ENCODE results near the gene LAMC1. TPM values are rescaled to one million over a fixed set of nuclear protein-coding genes. Genes with fewer than 3 reads are reported as not detected.

LAMC1 gene
- total RNA-seq, 1 experiment from 2014 or later = 113 TPM

- intact Hi-C loops (cut with micrococcal nuclease; ENCODE audit: unreplicated experiment) = no loop called here
- no peak overlapping the region for H3K27ac ChIP-seq (ENCODE audit: low read length)
- no peak for DNase-seq (ENCODE audit: low read depth, low spot score)
- H3K4me1 ChIP-seq (ENCODE audit: control insufficient read depth, insufficient read depth, low read length) = peaks cover 21% of the 10 kb centered on the region
- no peaks in the 10 kb centered on the region for H3K9me3 ChIP-seq (ENCODE audit: control insufficient read depth, insufficient read depth, low read depth, low read length)
- no peaks in the 10 kb centered on the region for H3K27me3 ChIP-seq (ENCODE audit: control insufficient read depth, insufficient read depth, low read length)
- TF ChIP-seq POLR2AphosphoS5 (IDR thresholded peaks at IDR 0.05; ENCODE audit: low read depth, low read length) = no peak
- no peak for TF ChIP-seq TCF7L2 (IDR thresholded peaks at IDR 0.05; ENCODE audit: low read depth, low read length)
- TF ChIP-seq REST (IDR thresholded peaks at IDR 0.05; ENCODE audit: insufficient read depth in 1 of 2, low read depth in 2 of 2, low read length in 1 of 2) = no peak
- no peak for TF ChIP-seq SIN3A (IDR thresholded peaks at IDR 0.05; ENCODE audit: borderline replicate concordance, insufficient read depth, low read depth, low read length)
- no peak for TF ChIP-seq CTCF (IDR thresholded peaks at IDR 0.05)
- BruUV-seq (replicated peaks) = no TSS peak
- CTCF ChIA-PET = interaction anchor here (0.9 kb wide), 1 partner anchor 259 kb away, joined by 3 read pairs; no protein-coding TSS in a partner anchor
- POLR2A ChIA-PET = no interaction called here
- H3K36me3 ChIP-seq (ENCODE audit: control insufficient read depth, insufficient read depth, low read length) = no peaks in the 10 kb centered on the region; the same call in 1 of the 2 replicates
- no peak overlapping the region for H3K4me3 ChIP-seq (ENCODE audit: low read depth in 2 of 2, low read length in 2 of 2)
- ATAC-seq = no peak
- in situ Hi-C loops (cut with HindIII; ENCODE audit: low pct_unique_long_range_greater_than_20kb, low sequenced_read_pairs) = no loop called here
Measured at GRCh38 chr1:183019139-183019740, 4.0 kb upstream of the LAMC1 start.

- no peak for TF ChIP-seq SIN3A (IDR thresholded peaks at IDR 0.05; ENCODE audit: borderline replicate concordance, insufficient read depth, low read depth, low read length)
- TF ChIP-seq CTCF (IDR thresholded peaks at IDR 0.05) = peak; percentile 39; the same call in 1 of the 2 replicates
- Histone ChIP-seq H3K4me3 (ENCODE audit: low read depth in 2 of 2, low read length in 2 of 2) (no peak overlapping the region), H3K27me3 (ENCODE audit: control insufficient read depth, insufficient read depth, low read length) (no peaks in the 10 kb centered on the region), H3K4me1 (ENCODE audit: control insufficient read depth, insufficient read depth, low read length) (peaks cover 27% of the 10 kb centered on the region), H3K36me3 (ENCODE audit: control insufficient read depth, insufficient read depth, low read length) (no peaks in the 10 kb centered on the region; the same call in 1 of the 2 replicates), H3K27ac (ENCODE audit: low read length) (no peak overlapping the region), H3K9me3 (ENCODE audit: control insufficient read depth, insufficient read depth, low read depth, low read length) (no peaks in the 10 kb centered on the region)
- DNase-seq (ENCODE audit: low read depth, low spot score) (no peak), ATAC-seq (no peak)
- intact Hi-C loops (cut with micrococcal nuclease; ENCODE audit: unreplicated experiment) = no loop called here
- POLR2A ChIA-PET = no interaction called here
- in situ Hi-C loops (cut with HindIII; ENCODE audit: low pct_unique_long_range_greater_than_20kb, low sequenced_read_pairs) = no loop called here
- CTCF ChIA-PET = interaction anchor here (0.9 kb wide), 2 partner anchors 57 to 258 kb away, joined by 3 to 5 read pairs; no protein-coding TSS in a partner anchor
- no TSS peak for BruUV-seq (replicated peaks)
Measured at GRCh38 chr1:183019860-183020259, 3.4 kb upstream of the LAMC1 start.

All from Panc1 (cell line).